ENCODE data around the gene SORBS1. TPM values are rescaled to one million over a fixed set of nuclear protein-coding genes. Genes with fewer than 3 reads are reported as not detected.

Gene SORBS1
- total RNA-seq, 1 experiment from 2014 or later, result 0.56 TPM

DNA sequence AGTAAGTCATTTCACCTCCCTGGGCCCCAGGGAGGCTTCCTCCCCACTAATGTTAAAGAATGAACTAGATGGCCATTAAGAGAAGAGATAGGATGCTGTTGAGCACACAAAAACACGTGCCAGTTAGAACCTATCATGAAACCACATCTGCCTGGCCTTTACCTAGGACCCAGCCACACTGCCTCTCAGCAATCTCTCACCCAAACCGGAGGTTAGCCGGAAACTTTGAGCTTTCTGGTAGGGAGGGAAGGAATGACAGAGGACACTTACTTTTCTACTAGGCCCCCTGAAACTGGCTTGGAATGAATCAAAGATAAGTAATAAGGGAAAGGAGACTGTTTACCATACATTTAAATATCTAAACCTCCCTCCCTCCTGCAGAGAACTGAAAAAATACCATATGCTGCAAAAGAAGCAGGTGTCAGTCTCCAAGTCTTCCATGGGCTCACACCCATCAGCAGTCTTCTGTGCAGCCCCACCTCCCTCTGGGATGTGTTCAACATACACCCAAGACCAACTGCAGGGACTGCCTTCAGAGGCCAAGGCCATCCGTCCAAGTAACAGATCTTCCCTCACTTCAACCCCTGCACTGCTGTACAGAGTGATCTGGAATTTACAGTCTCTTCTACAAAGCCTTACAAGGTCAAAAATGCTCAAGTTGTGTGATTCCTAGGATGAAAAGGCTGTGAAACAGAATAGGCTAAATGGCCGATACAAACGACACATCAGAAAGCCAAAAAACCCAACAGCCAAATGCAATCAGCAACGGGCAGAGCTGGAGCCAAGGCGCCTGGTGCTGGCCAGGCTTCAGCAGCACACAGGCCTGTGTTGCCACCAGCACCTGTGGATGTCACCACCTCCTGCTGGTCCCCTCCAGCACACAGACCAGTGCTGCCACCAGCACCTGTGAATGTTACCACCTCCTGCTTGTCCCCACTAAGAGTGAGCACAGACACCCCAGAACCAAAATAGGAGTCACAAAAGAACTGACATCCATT, 42.4 kb downstream of the SORBS1 start:
- H3K4me1 ChIP-seq (ENCODE audit: insufficient read depth, low read length, poor library complexity, severe bottlenecking), result no peaks in the 10 kb centered on the region
- POLR2A ChIA-PET (ENCODE audit: low non-redundant PET), result no interaction called here
- intact Hi-C loops (cut with micrococcal nuclease; ENCODE audit: unreplicated experiment), result no loop called here
- H3K27me3 ChIP-seq (replicated peaks; ENCODE audit: insufficient read depth, low read depth, low read length, poor library complexity), result peaks cover 7% of the 10 kb centered on the region
- H3K4me3 ChIP-seq (ENCODE audit: low read depth, low read length, poor library complexity, severe bottlenecking), result no peak overlapping the region
- DNase-seq (ENCODE audit: low spot score), result no peak
- no peaks in the 10 kb centered on the region for H3K9me3 ChIP-seq (ENCODE audit: low read depth, low read length, poor library complexity, severe bottlenecking)
- H3K27ac ChIP-seq (ENCODE audit: low read depth, low read length, poor library complexity, severe bottlenecking), result no peak overlapping the region
- BruUV-seq (replicated peaks), result no TSS peak
- TF ChIP-seq, protein P1, sequence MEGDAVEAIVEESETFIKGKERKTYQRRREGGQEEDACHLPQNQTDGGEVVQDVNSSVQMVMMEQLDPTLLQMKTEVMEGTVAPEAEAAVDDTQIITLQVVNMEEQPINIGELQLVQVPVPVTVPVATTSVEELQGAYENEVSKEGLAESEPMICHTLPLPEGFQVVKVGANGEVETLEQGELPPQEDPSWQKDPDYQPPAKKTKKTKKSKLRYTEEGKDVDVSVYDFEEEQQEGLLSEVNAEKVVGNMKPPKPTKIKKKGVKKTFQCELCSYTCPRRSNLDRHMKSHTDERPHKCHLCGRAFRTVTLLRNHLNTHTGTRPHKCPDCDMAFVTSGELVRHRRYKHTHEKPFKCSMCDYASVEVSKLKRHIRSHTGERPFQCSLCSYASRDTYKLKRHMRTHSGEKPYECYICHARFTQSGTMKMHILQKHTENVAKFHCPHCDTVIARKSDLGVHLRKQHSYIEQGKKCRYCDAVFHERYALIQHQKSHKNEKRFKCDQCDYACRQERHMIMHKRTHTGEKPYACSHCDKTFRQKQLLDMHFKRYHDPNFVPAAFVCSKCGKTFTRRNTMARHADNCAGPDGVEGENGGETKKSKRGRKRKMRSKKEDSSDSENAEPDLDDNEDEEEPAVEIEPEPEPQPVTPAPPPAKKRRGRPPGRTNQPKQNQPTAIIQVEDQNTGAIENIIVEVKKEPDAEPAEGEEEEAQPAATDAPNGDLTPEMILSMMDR (conservative IDR thresholded peaks at IDR 0.05; ENCODE audit: low read depth, low read length), result no peak
- TF ChIP-seq EZH2 (IDR thresholded peaks at IDR 0.05; ENCODE audit: borderline replicate concordance, low read depth, low read length, poor library complexity, severe bottlenecking), result no peak
- CTCF ChIA-PET, result no interaction called here
- no peaks in the 10 kb centered on the region for H3K36me3 ChIP-seq (ENCODE audit: insufficient read depth, low read length, poor library complexity, severe bottlenecking)

DNA sequence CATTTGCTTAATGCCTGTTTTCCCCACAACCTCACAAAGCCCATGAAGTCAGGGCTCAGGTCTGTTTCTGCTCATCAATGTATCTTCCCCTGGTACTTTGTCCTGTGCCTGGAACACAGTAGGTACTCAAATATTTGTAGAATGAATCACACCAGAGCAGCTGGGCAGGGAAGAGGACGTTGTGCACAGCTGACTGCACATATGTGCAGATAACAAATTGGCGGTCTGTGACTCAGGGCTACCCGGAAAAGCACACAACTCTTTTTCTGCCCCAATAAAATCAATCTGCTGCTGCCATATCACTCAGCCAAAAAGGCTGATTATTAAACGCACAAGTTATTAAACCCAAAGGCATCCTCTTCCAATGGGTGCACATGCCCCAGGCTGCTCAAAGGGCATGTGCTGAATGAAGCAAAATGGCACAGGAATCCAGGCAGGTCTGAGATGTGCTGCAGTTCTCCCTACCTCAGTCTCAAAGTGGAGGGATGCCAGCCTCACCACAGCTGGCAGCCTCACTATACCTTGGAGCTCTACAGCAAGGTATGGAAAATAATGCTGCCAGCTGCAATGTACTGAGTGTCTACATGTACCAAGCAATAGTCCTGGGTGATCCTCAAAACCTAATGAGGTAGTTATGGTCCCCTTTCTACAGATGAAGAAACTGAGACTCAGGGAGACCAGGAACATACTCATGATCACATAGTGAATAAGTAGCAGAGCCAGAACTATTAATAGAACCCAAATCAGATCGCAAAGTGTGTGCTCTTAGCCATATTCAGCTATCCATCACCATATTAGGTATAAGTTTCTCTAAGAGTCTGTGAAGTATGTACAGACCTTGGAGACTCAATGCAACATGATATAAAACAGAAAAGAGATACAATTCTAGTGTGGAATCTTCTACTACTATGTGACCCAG, 43.4 kb downstream of the SORBS1 start:
- BruUV-seq (replicated peaks), result no TSS peak

More for the DNA sequence above, 43.4 kb downstream of the SORBS1 start:
- no peak for DNase-seq (ENCODE audit: low spot score)
- Histone ChIP-seq H3K27me3 (replicated peaks; ENCODE audit: insufficient read depth, low read depth, low read length, poor library complexity) (peaks cover 2% of the 10 kb centered on the region), H3K36me3 (ENCODE audit: insufficient read depth, low read length, poor library complexity, severe bottlenecking) (no peaks in the 10 kb centered on the region), H3K27ac (ENCODE audit: low read depth, low read length, poor library complexity, severe bottlenecking) (no peak overlapping the region), H3K4me3 (ENCODE audit: low read depth, low read length, poor library complexity, severe bottlenecking) (no peak overlapping the region), H3K4me1 (ENCODE audit: insufficient read depth, low read length, poor library complexity, severe bottlenecking) (no peaks in the 10 kb centered on the region), H3K9me3 (ENCODE audit: low read depth, low read length, poor library complexity, severe bottlenecking) (no peaks in the 10 kb centered on the region)
- intact Hi-C loops (cut with micrococcal nuclease; ENCODE audit: unreplicated experiment), result no loop called here
- ChIA-PET POLR2A (ENCODE audit: low non-redundant PET) (interaction anchor here (0.6 kb wide), 1 partner anchor 88 kb away, joined by 4 read pairs; no protein-coding TSS in a partner anchor), CTCF (no interaction called here)
- TF ChIP-seq, protein P1 (conservative IDR thresholded peaks at IDR 0.05; ENCODE audit: low read depth, low read length), result no peak
- TF ChIP-seq EZH2 (IDR thresholded peaks at IDR 0.05; ENCODE audit: borderline replicate concordance, low read depth, low read length, poor library complexity, severe bottlenecking), result no peak

Measured in A673 (cell line).